22Rv1 (cell line): ENCODE data around the gene MTOR.

Experiments used
- ZFX ChIP-seq: fragments of 450-650 bp; IDR thresholded peaks from 2 replicates; pipeline ENCODE4 v1.6.1; 2017; ENCODE audit warnings: antibody characterized with exemption, borderline replicate concordance
- TF ChIP-seq, protein P1 (sequence below): fragments of 450-650 bp; IDR thresholded peaks from 2 replicates; pipeline ENCODE4 v1.5.1; 2017; ENCODE audit warnings: mild to moderate bottlenecking

DNA sequence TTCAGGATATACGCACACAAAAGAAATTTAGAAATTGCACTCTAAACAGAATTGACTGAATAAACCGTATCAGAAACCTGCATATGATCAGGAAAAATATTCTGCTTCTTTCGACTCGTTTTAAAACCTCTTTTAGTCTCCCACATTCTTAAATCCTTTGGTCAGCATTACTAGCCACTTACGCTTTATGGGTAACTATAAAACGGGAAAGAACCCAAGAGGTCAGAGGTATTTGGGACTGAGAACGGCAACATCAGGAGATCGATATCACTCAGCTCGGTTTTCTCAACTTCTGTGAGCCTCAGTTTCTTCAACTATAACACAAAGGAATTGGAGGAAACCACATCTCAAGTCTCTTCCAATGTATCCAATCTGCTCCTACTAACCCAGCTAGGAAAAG, 109.6 kb downstream of the MTOR start:
- TF ChIP-seq, protein P1, sequence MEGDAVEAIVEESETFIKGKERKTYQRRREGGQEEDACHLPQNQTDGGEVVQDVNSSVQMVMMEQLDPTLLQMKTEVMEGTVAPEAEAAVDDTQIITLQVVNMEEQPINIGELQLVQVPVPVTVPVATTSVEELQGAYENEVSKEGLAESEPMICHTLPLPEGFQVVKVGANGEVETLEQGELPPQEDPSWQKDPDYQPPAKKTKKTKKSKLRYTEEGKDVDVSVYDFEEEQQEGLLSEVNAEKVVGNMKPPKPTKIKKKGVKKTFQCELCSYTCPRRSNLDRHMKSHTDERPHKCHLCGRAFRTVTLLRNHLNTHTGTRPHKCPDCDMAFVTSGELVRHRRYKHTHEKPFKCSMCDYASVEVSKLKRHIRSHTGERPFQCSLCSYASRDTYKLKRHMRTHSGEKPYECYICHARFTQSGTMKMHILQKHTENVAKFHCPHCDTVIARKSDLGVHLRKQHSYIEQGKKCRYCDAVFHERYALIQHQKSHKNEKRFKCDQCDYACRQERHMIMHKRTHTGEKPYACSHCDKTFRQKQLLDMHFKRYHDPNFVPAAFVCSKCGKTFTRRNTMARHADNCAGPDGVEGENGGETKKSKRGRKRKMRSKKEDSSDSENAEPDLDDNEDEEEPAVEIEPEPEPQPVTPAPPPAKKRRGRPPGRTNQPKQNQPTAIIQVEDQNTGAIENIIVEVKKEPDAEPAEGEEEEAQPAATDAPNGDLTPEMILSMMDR: no peak
- no peak for TF ChIP-seq ZFX
